Activated T-helper 1 cell treated with anti-CD3 and anti-CD28 coated beads, Interleukin-12 subunit alpha, Interleukin-12 subunit beta, Interleukin-2, Interleukin-4 antibody, amounts not matched to agents 30 ng/mL and 10 ng/mL and 1 ng/mL, durations not matched to agents 14 hours and 24 hours and 36 hours (primary cell): ENCODE results near the gene OR8G1. TPM values are rescaled to one million over a fixed set of nuclear protein-coding genes. Genes with fewer than 3 reads are reported as not detected.
"Not testable (repeated sequence)": the region's sequence is repeated elsewhere in the genome, so short reads cannot be mapped to it uniquely, and the experiment has no call there.

Experiments used
- DNase-seq: peaks from one replicate; pipeline ENCODE4 v3.0.0; 2021; ENCODE audit warnings: low spot score
- H3K27ac Mint-ChIP-seq: one replicate; pipeline ENCODE4 v1.8.0; 2021; ENCODE audit warnings: mild to moderate bottlenecking, mixed read lengths
- H3K27me3 Mint-ChIP-seq: one replicate; pipeline ENCODE4 v1.8.0; 2022; ENCODE audit warnings: mild to moderate bottlenecking, moderate library complexity, mixed read lengths; ENCODE audit not compliant: insufficient read depth
- H3K36me3 Mint-ChIP-seq: one replicate; pipeline ENCODE4 v1.8.0; 2021; ENCODE audit warnings: low read depth, mixed read lengths
- H3K4me1 Mint-ChIP-seq: one replicate; pipeline ENCODE4 v1.8.0; 2021; ENCODE audit warnings: low read depth, mixed read lengths
- H3K4me3 Mint-ChIP-seq: one replicate; pipeline ENCODE4 v1.8.0; 2021; ENCODE audit warnings: mild to moderate bottlenecking, moderate library complexity, mixed read lengths
- H3K9me3 Mint-ChIP-seq: one replicate; pipeline ENCODE4 v1.8.0; 2021; ENCODE audit warnings: mixed read lengths
- intact Hi-C: fragments of 100-400 bp; cut with micrococcal nuclease; formaldehyde crosslinking; loops from one replicate; pipeline ENCODE4 v1.15.1; 2024
- total RNA-seq: library from RNA; stranded (reverse); gene quantifications from 2 replicates; pipeline ENCODE4 v1.2.3, GENCODE V29; 2022

Gene OR8G1
- total RNA-seq, 1 donor from 2014 or later: not detected

- intact Hi-C loops, H3K4me1 Mint-ChIP-seq, DNase-seq, H3K36me3 Mint-ChIP-seq, H3K4me3 Mint-ChIP-seq, H3K27ac Mint-ChIP-seq, H3K9me3 Mint-ChIP-seq, H3K27me3 Mint-ChIP-seq: not testable (repeated sequence)
Measured at GRCh38 chr11:124270886-124271285, 30.0 kb downstream of the OR8G1 start.

- no peak overlapping the region for H3K27ac Mint-ChIP-seq
- DNase-seq: no peak
- intact Hi-C loops: no loop called here
- H3K27me3 Mint-ChIP-seq: no peaks in the 10 kb centered on the region
- H3K36me3 Mint-ChIP-seq: no peaks in the 10 kb centered on the region
- H3K9me3 Mint-ChIP-seq: no peaks in the 10 kb centered on the region
- peaks cover 8% of the 10 kb centered on the region for H3K4me1 Mint-ChIP-seq
- H3K4me3 Mint-ChIP-seq: no peak overlapping the region
Measured at GRCh38 chr11:124274000-124274399, 33.1 kb downstream of the OR8G1 start.

- H3K36me3 Mint-ChIP-seq: no peaks in the 10 kb centered on the region
- H3K27me3 Mint-ChIP-seq: no peaks in the 10 kb centered on the region
- H3K4me3 Mint-ChIP-seq: no peak overlapping the region
- H3K27ac Mint-ChIP-seq: no peak overlapping the region
- no peak for DNase-seq
- peaks cover 8% of the 10 kb centered on the region for H3K4me1 Mint-ChIP-seq
- intact Hi-C loops: no loop called here
- no peaks in the 10 kb centered on the region for H3K9me3 Mint-ChIP-seq
Measured at GRCh38 chr11:124276081-124276480, 35.2 kb downstream of the OR8G1 start.

- no peaks in the 10 kb centered on the region for H3K36me3 Mint-ChIP-seq
- intact Hi-C loops: no loop called here
- DNase-seq: no peak
Measured at GRCh38 chr11:124277207-124277606, 36.3 kb downstream of the OR8G1 start.

GRCh38 chr11:124277804-124278203 lies 36.9 kb downstream of the OR8G1 start:
- Mint-ChIP-seq H3K27me3 (no peaks in the 10 kb centered on the region), H3K27ac (no peak overlapping the region), H3K36me3 (no peaks in the 10 kb centered on the region), H3K9me3 (no peaks in the 10 kb centered on the region), H3K4me3 (no peak overlapping the region), H3K4me1 (peaks cover 8% of the 10 kb centered on the region)
- intact Hi-C loops: no loop called here
- no peak for DNase-seq

More at GRCh38 chr11:124277207-124277606, 36.3 kb downstream of the OR8G1 start:
- no peak overlapping the region for H3K4me3 Mint-ChIP-seq
- H3K27me3 Mint-ChIP-seq: no peaks in the 10 kb centered on the region
- H3K4me1 Mint-ChIP-seq: peaks cover 8% of the 10 kb centered on the region
- H3K27ac Mint-ChIP-seq: no peak overlapping the region
- no peaks in the 10 kb centered on the region for H3K9me3 Mint-ChIP-seq

- Mint-ChIP-seq H3K9me3 (no peaks in the 10 kb centered on the region), H3K27me3 (no peaks in the 10 kb centered on the region), H3K4me1 (peaks cover 8% of the 10 kb centered on the region), H3K4me3 (no peak overlapping the region), H3K36me3 (no peaks in the 10 kb centered on the region), H3K27ac (no peak overlapping the region)
- no peak for DNase-seq
- intact Hi-C loops: no loop called here
Measured at GRCh38 chr11:124278261-124278660, 37.4 kb downstream of the OR8G1 start.

- Mint-ChIP-seq H3K4me1 (no peaks in the 10 kb centered on the region), H3K27ac (no peak overlapping the region), H3K36me3 (no peaks in the 10 kb centered on the region), H3K27me3 (no peaks in the 10 kb centered on the region), H3K4me3 (no peak overlapping the region), H3K9me3 (peaks cover 3% of the 10 kb centered on the region)
- intact Hi-C loops: no loop called here
- DNase-seq: no peak
Measured at GRCh38 chr11:124285610-124286344, 44.9 kb downstream of the OR8G1 start.

- Mint-ChIP-seq H3K9me3 (no peaks in the 10 kb centered on the region), H3K4me3 (no peak overlapping the region), H3K27me3 (no peaks in the 10 kb centered on the region), H3K27ac (no peak overlapping the region), H3K4me1 (no peaks in the 10 kb centered on the region), H3K36me3 (no peaks in the 10 kb centered on the region)
- intact Hi-C loops: no loop called here
- no peak for DNase-seq
Measured at GRCh38 chr11:124294687-124295086, 53.8 kb downstream of the OR8G1 start.

GRCh38 chr11:124296016-124296415 lies 55.1 kb downstream of the OR8G1 start:
- Mint-ChIP-seq H3K4me3 (no peak overlapping the region), H3K4me1 (no peaks in the 10 kb centered on the region), H3K9me3 (no peaks in the 10 kb centered on the region), H3K27me3 (no peaks in the 10 kb centered on the region), H3K27ac (no peak overlapping the region), H3K36me3 (no peaks in the 10 kb centered on the region)
- intact Hi-C loops: no loop called here
- no peak for DNase-seq

GRCh38 chr11:124297921-124298320 lies 57.0 kb downstream of the OR8G1 start:
- intact Hi-C loops: no loop called here
- H3K4me3 Mint-ChIP-seq: no peak overlapping the region
- H3K27ac Mint-ChIP-seq: no peak overlapping the region
- H3K36me3 Mint-ChIP-seq: no peaks in the 10 kb centered on the region
- DNase-seq: no peak
- H3K27me3 Mint-ChIP-seq: peaks cover under 1% of the 10 kb centered on the region
- H3K4me1 Mint-ChIP-seq: no peaks in the 10 kb centered on the region
- no peaks in the 10 kb centered on the region for H3K9me3 Mint-ChIP-seq

- intact Hi-C loops: no loop called here
- Mint-ChIP-seq H3K27ac (no peak overlapping the region), H3K27me3 (peaks cover 2% of the 10 kb centered on the region), H3K9me3 (no peaks in the 10 kb centered on the region), H3K36me3 (no peaks in the 10 kb centered on the region), H3K4me1 (no peaks in the 10 kb centered on the region), H3K4me3 (no peak overlapping the region)
- DNase-seq: no peak
Measured at GRCh38 chr11:124301548-124301947, 60.7 kb downstream of the OR8G1 start.

GRCh38 chr11:124302347-124303125 lies 61.6 kb downstream of the OR8G1 start:
- Mint-ChIP-seq H3K4me1 (no peaks in the 10 kb centered on the region), H3K9me3 (no peaks in the 10 kb centered on the region), H3K27ac (no peak overlapping the region), H3K36me3 (no peaks in the 10 kb centered on the region), H3K4me3 (no peak overlapping the region), H3K27me3 (peaks cover 2% of the 10 kb centered on the region)
- DNase-seq: no peak
- intact Hi-C loops: no loop called here
